HG02981 (cell line): ENCODE data around the gene RFPL4A.

Experiments used
- ATAC-seq: cut with Tn5 transposase; IDR thresholded peaks from one replicate; pipeline ENCODE4 v1.9.1; 2021; ENCODE audit warnings: mild to moderate bottlenecking, moderate library complexity; ENCODE audit not compliant: unreplicated experiment

RFPL4A gene

GRCh38 chr19:55801416-55801815 lies 42.5 kb downstream of the RFPL4A start:
- ATAC-seq: no peak

- ATAC-seq: no peak
These were observed 43.4 kb downstream of the RFPL4A start for GRCh38 chr19:55802281-55802680.

- peak; percentile 48 for ATAC-seq
These were observed 50.6 kb downstream of the RFPL4A start for GRCh38 chr19:55809381-55810058.

- ATAC-seq: no peak
These were observed 52.4 kb downstream of the RFPL4A start for GRCh38 chr19:55811340-55811739.

GRCh38 chr19:55812449-55812848 lies 53.6 kb downstream of the RFPL4A start:
- no peak for ATAC-seq
